H9 (cell line): ENCODE results near the gene CHRND. TPM values are rescaled to one million over a fixed set of nuclear protein-coding genes. Genes with fewer than 3 reads are reported as not detected.

Experiments
- DNase-seq: peaks from one replicate; pipeline ENCODE4 v3.0.0-alpha.2; 2017
- H2AFZ ChIP-seq: one replicate; pipeline ENCODE4 v1.6.1; 2013; ENCODE audit warnings: mild to moderate bottlenecking, low read length, control low read depth, moderate library complexity
- H2AK5ac ChIP-seq: 2 replicates; pipeline ENCODE4 v1.6.1; 2013; ENCODE audit warnings: low read length, control low read depth, mixed read lengths; ENCODE audit not compliant: insufficient read length
- H2BK120ac ChIP-seq: one replicate; pipeline ENCODE4 v1.6.1; 2013; ENCODE audit warnings: low read depth, mild to moderate bottlenecking, low read length, control low read depth, inconsistent platforms; ENCODE audit not compliant: poor library complexity, severe bottlenecking
- H2BK12ac ChIP-seq: 2 replicates; pipeline ENCODE4 v1.6.1; 2013; ENCODE audit warnings: low read length, control low read depth, mixed read lengths, low read depth; ENCODE audit not compliant: insufficient read length
- H2BK15ac ChIP-seq: 2 replicates; pipeline ENCODE4 v1.6.1; 2013; ENCODE audit warnings: low read depth, low read length, control low read depth
- H2BK20ac ChIP-seq: one replicate; pipeline ENCODE4 v1.6.1; 2013; ENCODE audit warnings: low read depth, mild to moderate bottlenecking, low read length, control low read depth, inconsistent platforms; ENCODE audit not compliant: poor library complexity, severe bottlenecking
- H2BK5ac ChIP-seq: 2 replicates; pipeline ENCODE4 v1.6.1; 2013; ENCODE audit warnings: low read length, control low read depth, mixed read lengths; ENCODE audit not compliant: insufficient read length
- H3K14ac ChIP-seq: 2 replicates; pipeline ENCODE4 v1.6.1; 2013; ENCODE audit warnings: low read length, control low read depth; ENCODE audit not compliant: insufficient read depth
- H3K18ac ChIP-seq: 2 replicates; pipeline ENCODE4 v1.6.1; 2013; ENCODE audit warnings: low read depth, mild to moderate bottlenecking, mixed read lengths, low read length, control low read depth; ENCODE audit not compliant: insufficient read length
- H3K23ac ChIP-seq: 2 replicates; pipeline ENCODE4 v1.6.1; 2013; ENCODE audit warnings: low read length, control low read depth, mixed read lengths, low read depth; ENCODE audit not compliant: insufficient read length
- H3K23me2 ChIP-seq: 2 replicates; pipeline ENCODE4 v1.6.1; 2013; ENCODE audit warnings: low read depth, mild to moderate bottlenecking, mixed read lengths, low read length, control low read depth; ENCODE audit not compliant: insufficient read length, poor library complexity, severe bottlenecking
- H3K27ac ChIP-seq: 2 replicates; pipeline ENCODE4 v1.5.1; 2013; ENCODE audit warnings: low read length, control low read depth, mixed read lengths, low read depth; ENCODE audit not compliant: insufficient read length
- H3K27me3 ChIP-seq: 2 replicates; pipeline ENCODE4 v1.6.1; 2013; ENCODE audit warnings: low read length, control low read depth, inconsistent platforms; ENCODE audit not compliant: insufficient read depth
- H3K4ac ChIP-seq: 2 replicates; pipeline ENCODE4 v1.6.1; 2013; ENCODE audit warnings: low read depth, mild to moderate bottlenecking, control low read depth, inconsistent platforms, low read length, moderate library complexity
- H3K4me1 ChIP-seq: 2 replicates; pipeline ENCODE4 v1.6.1; 2013; ENCODE audit warnings: low read length, control low read depth, inconsistent platforms; ENCODE audit not compliant: insufficient read depth
- H3K4me2 ChIP-seq: 2 replicates; pipeline ENCODE4 v1.6.1; 2013; ENCODE audit warnings: low read length, control low read depth, mixed read lengths; ENCODE audit not compliant: insufficient read length, insufficient read depth
- H3K56ac ChIP-seq: 2 replicates; pipeline ENCODE4 v1.6.1; 2013; ENCODE audit warnings: low read depth, mild to moderate bottlenecking, mixed read lengths, low read length, control low read depth; ENCODE audit not compliant: insufficient read length
- H3K79me1 ChIP-seq: 2 replicates; pipeline ENCODE4 v1.6.1; 2013; ENCODE audit warnings: low read depth, mild to moderate bottlenecking, moderate library complexity, low read length, control low read depth, inconsistent platforms; ENCODE audit not compliant: insufficient read depth, poor library complexity, severe bottlenecking
- H3K79me2 ChIP-seq: 2 replicates; pipeline ENCODE4 v1.6.1; 2013; ENCODE audit warnings: low read length, control low read depth, inconsistent platforms; ENCODE audit not compliant: insufficient read depth
- H3K9ac ChIP-seq: 2 replicates; pipeline ENCODE4 v1.6.1; 2013; ENCODE audit warnings: low read length, control low read depth, mixed read lengths; ENCODE audit not compliant: insufficient read length; ENCODE audit errors: extremely low read depth
- H3K9me3 ChIP-seq: one replicate; pipeline ENCODE4 v1.6.1; 2013; ENCODE audit warnings: low read depth, low read length, inconsistent platforms; ENCODE audit not compliant: control insufficient read depth
- H3T11ph ChIP-seq: one replicate; pipeline ENCODE4 v1.6.1; 2013; ENCODE audit warnings: mild to moderate bottlenecking, low read length, control low read depth, inconsistent platforms
- H4K20me1 ChIP-seq: one replicate; pipeline ENCODE4 v1.6.1; 2013; ENCODE audit not compliant: control insufficient read depth, insufficient read length, insufficient read depth
- H4K5ac ChIP-seq: 2 replicates; pipeline ENCODE4 v1.6.1; 2013; ENCODE audit warnings: low read depth, mild to moderate bottlenecking, mixed read lengths, low read length, control low read depth; ENCODE audit not compliant: insufficient read length
- H4K8ac ChIP-seq: replicated peaks from 2 replicates; pipeline ENCODE4 v1.6.1; 2013; ENCODE audit warnings: low read length, control low read depth, mixed read lengths, low read depth; ENCODE audit not compliant: insufficient read length
- H4K91ac ChIP-seq: 2 replicates; pipeline ENCODE4 v1.6.1; 2013; ENCODE audit warnings: low read depth, mild to moderate bottlenecking, moderate library complexity, mixed read lengths, low read length, control low read depth; ENCODE audit not compliant: insufficient read length
- H3K27ac Mint-ChIP-seq, 3 experiments: 2 replicates in 2 of 3; 3 replicates in 1 of 3; pipeline ENCODE4 v1.8.0; 2020 to 2021; ENCODE audit warnings: mixed read lengths in 3 of 3, mild to moderate bottlenecking in 1 of 3, moderate library complexity in 1 of 3
- H3K27me3 Mint-ChIP-seq: 2 replicates; pipeline ENCODE4 v1.8.0; 2021; ENCODE audit warnings: low read depth, mild to moderate bottlenecking, moderate library complexity, mixed read lengths
- H3K36me3 Mint-ChIP-seq, 3 experiments: 2 replicates in 2 of 3; 3 replicates in 1 of 3; pipeline ENCODE4 v1.8.0; 2020 to 2021; ENCODE audit warnings: low read depth in 3 of 3, mixed read lengths in 3 of 3; ENCODE audit not compliant: insufficient read depth in 1 of 3
- H3K4me1 Mint-ChIP-seq, 2 experiments: 2 replicates each; pipeline ENCODE4 v1.8.0; 2020; ENCODE audit warnings: mixed read lengths in 2 of 2
- H3K4me3 Mint-ChIP-seq, 2 experiments: 2 replicates in 1 of 2; 3 replicates in 1 of 2; pipeline ENCODE4 v1.8.0; 2020 to 2021; ENCODE audit warnings: mild to moderate bottlenecking in 2 of 2, mixed read lengths in 2 of 2, moderate library complexity in 1 of 2
- H3K9me3 Mint-ChIP-seq, 2 experiments: 2 replicates in 1 of 2; 3 replicates in 1 of 2; pipeline ENCODE4 v1.8.0; 2020; ENCODE audit warnings: mild to moderate bottlenecking in 2 of 2, mixed read lengths in 2 of 2, moderate library complexity in 1 of 2
- CTCF ChIP-seq: fragments of 200-600 bp; sonication (generic); conservative IDR thresholded peaks from 3 replicates; pipeline ENCODE4 v1.8.0; 2021; ENCODE audit warnings: antibody characterized with exemption, mild to moderate bottlenecking
- WGBS: extraction: QIAGEN DNeasy Blood & Tissue Kit; methylation state at CpG from one replicate; pipeline ENCODE4 v1.1.7; 2013; ENCODE audit warnings: missing lambda C conversion rate, low lambda C conversion rate, mixed read lengths; ENCODE audit not compliant: insufficient read length; ENCODE audit errors: extremely low coverage; 5-methylcytosine and 5-hydroxymethylcytosine counted together
- total RNA-seq: library from RNA; stranded (reverse); gene quantifications from 2 replicates; pipeline ENCODE4 v1.2.1, GENCODE V29; 2021

CHRND gene
- total RNA-seq, 1 experiment from 2014 or later: not detected

- Histone ChIP-seq H2BK5ac (no peak overlapping the region), H2BK12ac (no peak overlapping the region), H2BK120ac (no peak overlapping the region), H3K79me1 (no peaks in the 10 kb centered on the region), H4K5ac (no peak overlapping the region), H4K91ac (no peak overlapping the region), H3K4me1 (no peaks in the 10 kb centered on the region), H2AFZ (no peak overlapping the region), H4K20me1 (no peaks in the 10 kb centered on the region), H2AK5ac (no peak overlapping the region), H3K18ac (no peak overlapping the region), H3K27ac (no peak overlapping the region), H3K4ac (no peak overlapping the region), H3K79me2 (no peaks in the 10 kb centered on the region), H4K8ac (no peak overlapping the region), H3K4me2 (no peak overlapping the region), H3K27me3 (no peaks in the 10 kb centered on the region), H3K23me2 (no peaks in the 10 kb centered on the region), H3K9me3 (no peaks in the 10 kb centered on the region), H3T11ph (no peak overlapping the region), H2BK20ac (no peak overlapping the region), H3K14ac (no peak overlapping the region), H3K23ac (no peak overlapping the region), H3K9ac (no peak overlapping the region), H3K56ac (no peak overlapping the region), H2BK15ac (no peak overlapping the region)
- Mint-ChIP-seq H3K36me3 (peaks cover 2 to 62% (median 31%) of the 10 kb centered on the region in 3 experiments; a peak in 6 of 7 replicates), H3K9me3 (no peaks in the 10 kb centered on the region), H3K4me1 (no peaks in the 10 kb centered on the region), H3K27ac (no peak overlapping the region), H3K4me3 (no peak overlapping the region), H3K27me3 (no peaks in the 10 kb centered on the region)
- WGBS: no CpG with 5 or more reads among the region's 5 CpGs
- TF ChIP-seq CTCF: no peak
- DNase-seq: no peak
Observed at GRCh38 chr2:232574674-232575403, 48.9 kb downstream of the CHRND start.
